K562 (cell line): Measurements from ENCODE around the gene RORB.

Experiments used
- CTCF ChIP-seq, 3 experiments: IDR thresholded peaks in 2 of 3; conservative IDR thresholded peaks in 1 of 3; 2 replicates each; pipeline ENCODE4 v1.5.1; 2011 to 2012; ENCODE audit warnings: low read length in 3 of 3, mild to moderate bottlenecking in 3 of 3, control low read depth in 2 of 3, improper control_type of control experiment in 1 of 3, inconsistent platforms in 1 of 3, low read depth in 1 of 3, mixed read lengths in 1 of 3, moderate library complexity in 1 of 3; ENCODE audit not compliant: insufficient read depth in 2 of 3
- FOXJ3 ChIP-seq: sonication (generic); formaldehyde crosslinking; IDR thresholded peaks from 2 replicates; pipeline ENCODE4 v1.4.0; 2020; ENCODE audit warnings: mild to moderate bottlenecking, missing genetic modification reagents

GRCh38 chr9:74666625-74667316, 169.6 kb downstream of the RORB start:
- TF ChIP-seq FOXJ3 (CRISPR knock-in tag) (no peak), CTCF (IDR thresholded peaks at IDR 0.05 in 2 of 3, conservative IDR thresholded peaks at IDR 0.05 in 1 of 3; ENCODE audit: insufficient read depth in 2 of 3, low read depth in 1 of 3, low read length in 3 of 3) (no peak)
